Retina (tissue), 1 donor: ENCODE results near the gene SCN8A.

ENCODE experiments used
- DNase-seq: peaks from one replicate; pipeline ENCODE4 v3.0.0-alpha.2; 2016

Gene SCN8A

DNA sequence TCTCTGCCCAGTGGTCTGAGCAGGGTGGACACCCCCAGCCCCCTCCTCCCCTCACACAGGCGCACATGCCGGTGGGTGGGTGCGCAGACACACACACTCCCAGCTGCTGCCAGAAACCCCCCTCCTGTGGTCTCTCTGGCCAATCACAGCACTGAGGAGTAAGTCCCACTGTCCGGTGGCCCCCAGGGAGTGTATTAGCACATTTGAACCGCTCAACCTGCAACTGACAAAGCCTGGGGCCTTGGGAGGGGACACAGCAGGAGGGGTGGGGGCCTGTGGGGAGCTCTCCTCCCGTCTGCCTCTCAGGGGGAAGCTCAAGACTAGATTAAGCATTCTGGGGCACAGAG lies 245.8 kb downstream of the SCN8A start:
- DNase-seq, result no peak

GRCh38 chr12:51837286-51837685 lies 246.3 kb downstream of the SCN8A start:
- DNase-seq, result peak; percentile 71

- no peak for DNase-seq
Observed at GRCh38 chr12:51838036-51838435, 247.0 kb downstream of the SCN8A start.

- DNase-seq, result no peak
Observed at GRCh38 chr12:51838762-51839161, 247.7 kb downstream of the SCN8A start.

- peak; percentile 84 for DNase-seq
Observed at GRCh38 chr12:51839310-51839947, 248.4 kb downstream of the SCN8A start.

DNA sequence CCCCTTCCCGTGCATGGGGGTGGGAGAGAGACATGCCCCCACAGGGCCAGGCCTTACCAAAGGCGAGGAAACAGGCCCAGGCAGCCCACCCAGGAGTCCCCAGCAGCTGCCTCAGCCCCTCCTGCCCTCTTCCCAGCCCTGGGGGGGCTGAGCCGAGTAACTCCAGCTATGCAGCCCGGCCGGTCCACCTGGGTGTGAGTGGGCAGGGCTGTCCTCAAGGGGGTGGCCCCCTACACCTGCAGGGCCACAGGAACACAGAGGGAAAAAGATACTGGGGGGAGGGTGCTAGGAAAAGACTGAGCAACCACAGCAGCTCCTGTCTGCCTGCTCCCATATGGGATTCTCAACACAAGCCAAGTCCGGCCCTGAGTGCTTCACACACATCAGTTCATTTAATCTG lies 249.9 kb downstream of the SCN8A start:
- DNase-seq, result no peak

DNA sequence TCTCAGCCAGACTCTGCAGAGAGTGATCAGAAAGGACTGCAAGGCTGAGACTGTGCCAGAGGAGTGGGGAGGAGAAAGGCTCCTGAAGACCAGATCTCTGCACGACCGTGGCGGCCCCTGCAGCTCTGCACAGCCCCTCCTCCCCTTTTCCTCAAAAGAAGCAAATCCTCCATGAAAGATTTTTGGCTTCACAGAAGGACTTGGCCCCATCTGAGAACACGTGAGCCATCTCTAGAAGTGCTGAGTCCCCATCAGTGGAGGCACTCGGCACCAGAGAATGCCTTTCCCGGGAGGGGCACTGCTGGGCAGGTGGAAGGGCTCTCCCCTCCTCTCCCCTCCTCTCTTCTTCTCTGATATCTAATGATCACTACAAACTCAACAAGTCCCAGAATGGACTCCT lies 250.7 kb downstream of the SCN8A start:
- no peak for DNase-seq

GRCh38 chr12:51844854-51845253 lies 253.8 kb downstream of the SCN8A start:
- DNase-seq, result no peak

- no peak for DNase-seq
Observed at GRCh38 chr12:51845482-51845881, 254.4 kb downstream of the SCN8A start.

DNA sequence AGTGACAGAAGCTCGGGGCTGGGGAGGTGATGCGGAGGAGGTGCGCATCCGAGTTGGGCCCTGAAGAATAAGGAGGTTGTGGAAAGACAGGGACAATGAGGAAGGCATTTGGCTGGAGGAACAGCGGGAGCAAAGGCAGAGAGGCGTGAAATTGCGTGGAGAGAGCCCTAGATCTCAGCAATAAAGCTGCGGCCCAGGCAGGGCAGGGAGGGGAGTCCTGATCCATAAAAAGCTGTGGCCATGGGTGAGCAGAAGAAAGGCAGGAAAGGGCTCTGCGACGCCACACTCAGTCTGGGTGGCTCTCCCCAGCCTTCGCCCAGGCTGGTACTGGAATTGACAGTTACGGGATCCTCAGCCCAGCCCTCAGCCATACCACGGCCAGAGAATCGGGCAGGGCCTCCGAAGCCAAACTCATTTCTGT lies 255.2 kb downstream of the SCN8A start:
- DNase-seq, result peak; percentile 69

GRCh38 chr12:51846911-51847642 lies 256.0 kb downstream of the SCN8A start:
- peak; percentile 86 for DNase-seq

- DNase-seq, result peak; percentile 83
Observed at GRCh38 chr12:51847643-51848325, 256.8 kb downstream of the SCN8A start.

- DNase-seq, result no peak
Observed at GRCh38 chr12:51848326-51848727, 257.3 kb downstream of the SCN8A start, which contains the start of gene FIGNL2. FIGNL2 (minus strand) TSS chr12:51848718; CDS start chr12:51822413, 26,305 bp downstream.

DNA sequence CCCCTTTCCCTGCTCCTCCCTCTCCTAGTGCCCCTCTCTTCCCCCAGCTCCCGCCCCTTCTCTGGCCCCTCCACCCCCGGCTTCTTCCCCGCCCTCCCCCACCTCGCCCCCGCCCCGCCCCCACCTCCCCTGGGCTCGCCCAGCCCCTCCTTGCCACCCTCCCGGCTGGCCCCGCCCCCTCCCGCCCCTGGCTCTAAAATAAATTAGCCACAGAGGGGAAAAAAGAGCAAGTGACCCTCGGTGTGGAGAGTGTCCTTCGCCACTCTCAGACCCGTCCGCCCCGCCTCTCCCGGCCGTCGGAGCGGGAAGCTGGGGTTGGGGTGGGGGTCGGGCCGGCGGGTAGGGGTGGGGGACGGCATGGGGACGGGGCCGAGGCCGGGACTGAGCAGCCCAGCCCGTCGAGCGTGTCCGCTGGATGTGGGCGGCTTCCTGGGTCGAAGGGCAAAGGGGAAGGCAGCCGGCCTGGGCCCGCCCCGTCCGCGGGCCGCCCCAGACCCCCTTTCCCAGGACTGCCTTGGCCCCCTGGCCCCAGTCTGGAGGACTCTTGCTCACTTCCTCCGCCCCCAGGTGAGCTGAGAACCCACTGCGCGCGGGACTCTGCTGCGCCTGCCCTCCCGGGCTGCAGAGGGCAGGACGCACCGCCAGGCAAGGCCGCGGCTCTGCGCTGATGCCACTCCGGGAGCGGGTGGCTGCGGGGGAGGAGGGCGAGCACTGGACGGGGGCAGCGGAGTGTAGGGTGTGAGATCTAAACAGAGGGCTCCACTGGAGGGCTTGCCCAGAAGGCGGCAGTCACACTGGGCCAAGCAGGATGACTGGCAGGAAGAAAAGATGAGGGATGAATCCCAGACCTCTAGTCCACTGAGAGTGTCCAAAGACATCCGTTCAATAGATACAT lies 258.1 kb downstream of the SCN8A start:
- peak; percentile 74 for DNase-seq

DNA sequence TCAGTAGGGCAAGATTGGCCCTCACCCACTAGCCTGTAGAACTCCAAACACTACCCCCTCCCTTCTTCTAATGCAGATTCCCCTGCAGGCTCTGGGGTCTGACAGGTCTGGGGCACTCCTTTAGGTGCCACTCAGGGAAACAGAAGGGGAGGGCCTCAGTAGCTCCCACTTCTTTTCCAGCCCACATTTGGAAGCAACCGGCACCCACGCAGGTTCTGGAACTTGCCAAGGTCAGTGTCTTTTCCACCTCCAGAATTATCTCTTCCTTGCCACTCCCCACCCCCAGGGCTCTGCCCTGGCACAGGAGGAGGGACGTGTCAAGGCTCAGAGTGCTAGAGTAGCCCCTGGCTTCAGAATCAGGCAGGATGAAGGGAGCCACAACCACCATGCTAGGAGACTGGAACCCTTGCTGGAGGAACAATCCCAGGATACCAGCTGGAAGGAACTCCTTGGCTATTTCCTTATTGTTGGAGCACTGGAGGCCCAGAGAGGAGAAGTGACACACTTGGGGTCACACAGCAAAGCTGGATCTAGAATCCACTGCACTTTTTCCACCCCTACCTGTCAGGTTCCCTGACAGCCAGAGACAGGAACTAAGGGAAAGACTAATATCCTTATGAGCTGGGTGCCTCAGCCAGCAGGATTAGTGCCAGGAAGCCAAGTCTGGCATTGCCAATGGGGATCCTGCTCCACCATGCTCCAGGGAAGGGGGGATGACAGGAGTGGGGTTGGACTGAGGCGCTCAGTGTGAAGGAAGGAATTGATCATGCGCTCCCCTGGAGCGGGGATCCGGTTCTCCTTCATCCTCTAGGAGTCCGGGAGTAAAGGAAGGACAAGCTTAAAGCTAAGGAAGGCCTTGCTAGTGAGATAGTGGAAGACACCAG lies 259.3 kb downstream of the SCN8A start:
- peak; percentile 17 for DNase-seq

DNA sequence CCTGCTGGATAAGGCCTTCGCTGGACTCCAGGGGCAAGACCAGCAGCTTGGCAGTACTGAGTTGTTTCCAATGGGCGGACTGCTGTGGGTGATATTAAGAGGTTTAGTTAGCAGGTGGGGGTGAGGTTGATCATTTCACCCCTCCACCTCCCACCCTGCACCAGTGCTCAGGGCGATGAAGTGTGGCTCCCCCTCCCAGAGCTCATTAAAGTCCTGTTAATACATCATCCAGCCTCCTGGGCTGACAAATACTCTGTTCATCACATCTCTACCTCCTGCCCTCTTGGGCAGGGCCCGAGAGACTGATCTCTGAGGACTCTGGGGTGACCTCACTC lies 259.9 kb downstream of the SCN8A start:
- no peak for DNase-seq

DNA sequence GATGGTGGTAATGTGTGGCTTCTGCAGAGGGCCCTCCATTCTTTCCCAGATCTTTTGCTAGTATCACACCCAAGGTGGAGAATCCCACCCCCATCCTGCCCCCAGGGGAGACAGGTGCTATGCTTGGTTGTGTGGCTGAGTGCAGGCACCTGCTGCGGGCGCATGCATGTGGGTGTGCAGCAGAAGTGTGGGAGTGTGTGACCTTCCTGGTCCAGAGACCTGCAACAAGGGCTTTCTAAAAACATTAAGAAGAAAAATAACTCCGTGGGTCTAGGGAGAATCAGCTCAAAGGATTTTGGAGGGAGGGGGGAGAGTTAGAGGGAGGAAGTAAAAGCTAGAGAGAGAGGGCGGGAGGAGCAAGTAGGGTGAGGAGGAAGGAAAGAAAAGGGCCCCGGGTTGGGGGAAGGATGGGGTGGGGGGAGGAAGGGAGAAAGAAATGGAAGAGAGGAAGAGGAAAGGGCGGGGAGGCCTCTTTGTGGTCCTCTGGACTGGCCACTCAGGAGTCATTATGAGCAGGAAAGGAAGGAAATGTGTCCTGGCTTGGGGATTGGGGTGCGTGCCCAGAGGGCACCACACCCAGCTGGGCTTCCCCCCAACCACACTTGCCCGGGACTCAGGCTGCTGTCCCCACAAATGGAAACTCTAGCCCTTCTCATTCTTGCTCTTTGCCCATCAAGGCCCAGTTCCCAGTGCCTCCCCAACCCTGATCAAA lies 260.5 kb downstream of the SCN8A start:
- no peak for DNase-seq

GRCh38 chr12:51852404-51853137 lies 261.5 kb downstream of the SCN8A start:
- DNase-seq, result no peak

DNA sequence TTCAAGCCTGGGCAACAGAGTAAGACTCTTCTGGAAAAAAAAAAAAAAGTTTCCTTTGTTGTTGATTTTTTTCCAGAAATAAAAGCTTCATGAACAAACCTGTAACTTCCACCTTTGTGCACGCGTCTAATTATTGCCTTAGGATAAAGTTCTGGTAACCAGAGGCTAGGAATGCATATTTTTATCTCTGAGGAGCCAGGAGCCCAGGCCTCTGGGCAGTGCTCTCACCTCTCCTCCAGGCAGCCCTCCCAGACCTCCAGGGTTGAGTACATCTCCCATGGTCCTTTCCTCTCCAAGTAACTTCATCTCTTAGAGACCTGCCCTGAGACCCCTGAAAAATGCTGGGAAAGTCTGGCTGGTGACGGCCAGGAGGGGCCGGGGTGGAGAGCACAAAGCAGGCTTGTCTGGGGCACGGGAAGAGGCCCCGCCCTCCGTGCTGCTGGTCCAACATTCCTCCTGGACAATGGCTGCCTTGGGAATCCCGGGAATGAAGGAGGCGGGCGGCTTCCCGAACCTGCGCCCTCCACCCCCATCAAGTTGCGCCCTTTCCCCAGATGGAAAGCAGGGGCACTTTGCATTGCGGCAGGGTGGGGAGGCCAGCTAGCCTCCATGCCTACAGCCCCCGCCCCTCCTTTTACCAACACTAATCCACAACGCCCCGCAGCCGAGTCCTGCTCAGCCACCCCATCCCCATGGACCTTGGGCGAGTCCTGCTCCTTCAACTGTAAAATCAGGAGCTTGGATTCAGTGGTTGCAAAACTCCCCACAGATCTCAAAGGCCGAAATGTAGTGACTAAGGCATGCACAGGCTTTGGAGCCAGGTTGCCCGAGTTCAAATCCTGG lies 264.8 kb downstream of the SCN8A start:
- peak; percentile 80 for DNase-seq

- DNase-seq, result no peak
Observed at GRCh38 chr12:51860986-51861385, 270.0 kb downstream of the SCN8A start.
